GM12878 (cell line): ENCODE measurements around the gene TIMM50. TPM values are rescaled to one million over a fixed set of nuclear protein-coding genes. Genes with fewer than 3 reads are reported as not detected.

ENCODE experiments used
- ATF3 ChIP-seq: IDR thresholded peaks from 2 replicates; pipeline ENCODE4 v1.6.1; 2011; ENCODE audit warnings: low read depth, mild to moderate bottlenecking, low read length, moderate library complexity, borderline replicate concordance; ENCODE audit errors: extremely low read depth
- ATF7 ChIP-seq: fragments of 450-650 bp; IDR thresholded peaks from 2 replicates; pipeline ENCODE4 v1.6.1; 2016; ENCODE audit warnings: low read depth, mild to moderate bottlenecking
- BCL3 ChIP-seq: IDR thresholded peaks from 2 replicates; pipeline ENCODE4 v1.6.1; 2011; ENCODE audit warnings: borderline replicate concordance, low read depth, mild to moderate bottlenecking, moderate library complexity, low read length; ENCODE audit not compliant: insufficient read depth, poor library complexity, severe bottlenecking
- CHD2 ChIP-seq: IDR thresholded peaks from 2 replicates; pipeline ENCODE4 v1.6.1; 2011; ENCODE audit warnings: low read depth, low read length, improper control_type of control experiment, borderline replicate concordance
- CREM ChIP-seq: IDR thresholded peaks from 2 replicates; pipeline ENCODE4 v1.6.1; 2014; ENCODE audit warnings: antibody characterized with exemption, low read depth
- DPF2 ChIP-seq: fragments of 450-650 bp; IDR thresholded peaks from 2 replicates; pipeline ENCODE4 v1.6.1; 2017; ENCODE audit warnings: mild to moderate bottlenecking
- EZH2 ChIP-seq: IDR thresholded peaks from 2 replicates; pipeline ENCODE4 v1.6.1; 2012; ENCODE audit warnings: low read depth, mild to moderate bottlenecking, control low read depth, inconsistent platforms, low read length, borderline replicate concordance; ENCODE audit not compliant: control insufficient read depth
- FOS ChIP-seq: IDR thresholded peaks from 3 replicates; pipeline ENCODE4 v1.6.1; 2011; ENCODE audit warnings: borderline replicate concordance; ENCODE audit not compliant: insufficient read length; ENCODE audit errors: extremely low read depth
- IKZF1 ChIP-seq: fragments of 450-650 bp; conservative IDR thresholded peaks from 2 replicates; pipeline ENCODE4 v1.6.1; 2017; ENCODE audit warnings: antibody characterized with exemption, mild to moderate bottlenecking
- IRF4 ChIP-seq: IDR thresholded peaks from 2 replicates; pipeline ENCODE4 v1.6.1; 2011; ENCODE audit warnings: low read depth, low read length
- LARP7 ChIP-seq: fragments of 450-650 bp; IDR thresholded peaks from 2 replicates; pipeline ENCODE4 v1.6.1; 2017; ENCODE audit warnings: mild to moderate bottlenecking
- MTA2 ChIP-seq: fragments of 450-650 bp; IDR thresholded peaks from 2 replicates; pipeline ENCODE4 v1.6.1; 2016; ENCODE audit warnings: low read depth, mild to moderate bottlenecking, moderate library complexity
- MTA3 ChIP-seq: IDR thresholded peaks from 2 replicates; pipeline ENCODE4 v1.6.1; 2012; ENCODE audit warnings: low read length, inconsistent platforms, borderline replicate concordance
- MYB ChIP-seq: fragments of 150-350 bp; IDR thresholded peaks from 2 replicates; pipeline ENCODE4 v1.6.1; 2014; ENCODE audit warnings: mild to moderate bottlenecking, low read depth, low read length, borderline replicate concordance
- NFYB ChIP-seq: IDR thresholded peaks from 2 replicates; pipeline ENCODE4 v1.6.1; 2011; ENCODE audit warnings: low read depth, mild to moderate bottlenecking, low read length, improper control_type of control experiment, moderate library complexity; ENCODE audit not compliant: insufficient read depth
- NR2C2 ChIP-seq: IDR thresholded peaks from 2 replicates; pipeline ENCODE4 v1.6.1; 2011; ENCODE audit warnings: borderline replicate concordance, low read depth; ENCODE audit not compliant: control insufficient read depth, insufficient read length
- POLR2AphosphoS5 ChIP-seq: IDR thresholded peaks from 2 replicates; pipeline ENCODE4 v1.6.1; 2011; ENCODE audit warnings: mild to moderate bottlenecking, low read length, inconsistent platforms
- SIX5 ChIP-seq: IDR thresholded peaks from 2 replicates; pipeline ENCODE4 v1.6.1; 2011; ENCODE audit warnings: mild to moderate bottlenecking, low read depth, low read length, moderate library complexity; ENCODE audit not compliant: severe bottlenecking
- STAT1 ChIP-seq: fragments of 450-650 bp; conservative IDR thresholded peaks from 2 replicates; pipeline ENCODE4 v1.6.1; 2014; ENCODE audit warnings: antibody characterized with exemption, mild to moderate bottlenecking
- USF1 ChIP-seq: IDR thresholded peaks from 2 replicates; pipeline ENCODE4 v1.6.1; 2011; ENCODE audit warnings: borderline replicate concordance, low read depth, mild to moderate bottlenecking, moderate library complexity, mixed read lengths, low read length; ENCODE audit not compliant: insufficient read depth; ENCODE audit errors: extremely low read length
- YY1 ChIP-seq: IDR thresholded peaks from 2 replicates; pipeline ENCODE4 v1.6.1; 2011; ENCODE audit warnings: low read depth, mild to moderate bottlenecking, low read length
- ZBTB11 ChIP-seq: fragments of 450-650 bp; formaldehyde crosslinking; IDR thresholded peaks from 2 replicates; pipeline ENCODE4 v1.5.0; 2022; ENCODE audit warnings: mild to moderate bottlenecking, missing genetic modification characterization
- ZNF217 ChIP-seq: fragments of 450-650 bp; IDR thresholded peaks from 2 replicates; pipeline ENCODE4 v1.6.1; 2017; ENCODE audit warnings: antibody characterized with exemption, mild to moderate bottlenecking
- ZNF622 ChIP-seq: fragments of 450-650 bp; IDR thresholded peaks from 2 replicates; pipeline ENCODE4 v1.6.1; 2017; ENCODE audit warnings: mild to moderate bottlenecking, inconsistent platforms
- polyA plus RNA-seq, 11 experiments: library from polyadenylated mRNA; depleted of rRNA in 4 of 11; unstranded in 6 of 11; stranded (reverse) in 5 of 11; fragments of >200 nt; fragmentation: Nextera tagmentation in 4 of 11; fragmentation: Illumina TruSeq in 1 of 11; extraction: Ambion mirVana in 4 of 11; extraction: Trizol in 1 of 11; gene quantifications; 1 replicate in 1 of 11; 2 replicates in 10 of 11; pipeline versions ENCODE4 v1.2.1 to v1.2.3, GENCODE V29; 2011 to 2016; ENCODE audit warnings: inconsistent platforms in 2 of 11, missing spikeins in 2 of 11, low read depth in 1 of 11
- total RNA-seq, 4 experiments: library from RNA; depleted of rRNA in 3 of 4; stranded (reverse); fragments of >200 nt in 3 of 4; fragmentation: Illumina TruSeq in 1 of 4; extraction: Trizol in 1 of 4; gene quantifications; 2 replicates each; pipeline versions ENCODE4 v1.2.1 to v1.2.3, GENCODE V29; 2013 to 2021

TIMM50 gene
- total and polyA plus RNA-seq, 10 of the 15 experiments (the other 5 are each of a cell fraction or from before 2014, with no cell fraction given) = 15.6 to 146 (median 101) TPM

GRCh38 chr19:39480337-39481228 is at the start of gene TIMM50 (continued):
- TF ChIP-seq CREM (peak; percentile 80; the same call in 1 of the 2 replicates), NR2C2 (no peak), NFYB (peak; percentile 91), MYB (no peak), CHD2 (peak; percentile 83), POLR2AphosphoS5 (peak; percentile 85), ZNF217 (no peak), FOS (no peak), DPF2 (peak; percentile 55), ZBTB11 (CRISPR knock-in tag) (no peak), MTA2 (no peak), BCL3 (peak; percentile 60), SIX5 (peak; percentile 17), ATF7 (no peak), STAT1 (0 out of 2 replicates have a peak, but pooled peaks have one; percentile 22), ATF3 (no peak), YY1 (peak; percentile 99), USF1 (peak; percentile 34), LARP7 (peak; percentile 81), ZNF622 (no peak), MTA3 (no peak), IKZF1 (peak; percentile 75), IRF4 (0 out of 2 replicates have a peak, but pooled peaks have one; percentile 8), EZH2 (no peak)
